DMS79 treated with DMSO at 0.1 percent for 48 hours (cell line): ENCODE data around the gene UBTD1.
"Not testable (repeated sequence)": the region's sequence is repeated elsewhere in the genome, so short reads cannot be mapped to it uniquely, and the experiment has no call there.

ENCODE experiments used
- DNase-seq: peaks from one replicate; lab custom pipeline; 2025; lab: John Stamatoyannopoulos, UW

UBTD1 gene

DNA sequence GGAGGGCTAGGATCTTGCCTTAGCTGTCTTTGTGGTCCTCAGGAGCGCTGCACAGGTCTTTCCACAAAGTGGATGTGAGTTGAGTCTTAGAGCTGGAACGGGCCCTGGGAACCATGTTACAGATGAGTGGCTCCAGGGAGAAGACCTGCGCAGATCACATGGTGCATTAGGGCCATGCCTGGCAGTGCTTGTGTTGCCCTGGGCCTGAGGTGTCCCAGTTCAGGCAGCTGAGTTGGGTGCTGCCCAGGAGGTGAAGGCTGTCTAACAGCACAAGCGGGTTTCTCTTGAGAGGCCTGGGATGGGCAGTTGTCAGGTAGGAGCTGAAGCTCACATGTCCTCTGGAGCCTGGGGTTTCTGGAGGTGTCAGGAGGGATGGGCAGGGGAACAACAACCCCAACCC is 40.1 kb downstream of the UBTD1 start:
- DNase-seq: no peak

DNA sequence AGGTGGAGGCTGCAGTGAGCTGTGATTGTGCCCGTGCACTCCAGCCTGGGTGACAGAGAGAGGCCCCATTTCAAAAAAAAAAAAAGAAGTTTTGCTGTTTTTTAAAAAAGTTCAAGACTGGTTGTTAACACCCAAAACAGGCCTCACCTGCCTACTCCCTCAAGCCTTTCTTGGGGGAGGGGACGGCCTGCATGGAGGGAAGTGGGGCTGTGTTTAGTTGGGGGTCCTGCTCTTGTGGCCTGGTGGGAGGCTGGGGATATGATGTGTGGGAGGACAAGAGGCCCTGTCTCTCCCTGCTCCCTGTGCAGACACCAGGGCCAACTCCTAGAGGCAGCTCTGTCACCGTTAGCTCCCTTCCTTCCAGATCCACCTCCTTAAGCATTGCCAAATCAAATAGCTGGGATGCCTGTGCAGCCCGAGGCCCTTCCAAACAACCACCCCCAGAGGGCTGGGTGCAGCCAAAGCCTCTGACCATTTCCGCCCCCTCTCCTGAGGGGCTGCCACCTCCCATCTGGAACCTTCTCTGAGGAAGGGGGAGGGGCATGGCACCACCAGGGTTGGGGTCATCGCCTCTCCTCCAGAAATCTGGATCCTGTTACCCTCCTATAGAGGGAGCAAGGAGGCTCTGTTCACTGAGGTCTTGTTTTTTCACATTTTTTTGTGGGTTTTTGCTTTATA is 40.9 kb downstream of the UBTD1 start:
- no peak for DNase-seq

DNA sequence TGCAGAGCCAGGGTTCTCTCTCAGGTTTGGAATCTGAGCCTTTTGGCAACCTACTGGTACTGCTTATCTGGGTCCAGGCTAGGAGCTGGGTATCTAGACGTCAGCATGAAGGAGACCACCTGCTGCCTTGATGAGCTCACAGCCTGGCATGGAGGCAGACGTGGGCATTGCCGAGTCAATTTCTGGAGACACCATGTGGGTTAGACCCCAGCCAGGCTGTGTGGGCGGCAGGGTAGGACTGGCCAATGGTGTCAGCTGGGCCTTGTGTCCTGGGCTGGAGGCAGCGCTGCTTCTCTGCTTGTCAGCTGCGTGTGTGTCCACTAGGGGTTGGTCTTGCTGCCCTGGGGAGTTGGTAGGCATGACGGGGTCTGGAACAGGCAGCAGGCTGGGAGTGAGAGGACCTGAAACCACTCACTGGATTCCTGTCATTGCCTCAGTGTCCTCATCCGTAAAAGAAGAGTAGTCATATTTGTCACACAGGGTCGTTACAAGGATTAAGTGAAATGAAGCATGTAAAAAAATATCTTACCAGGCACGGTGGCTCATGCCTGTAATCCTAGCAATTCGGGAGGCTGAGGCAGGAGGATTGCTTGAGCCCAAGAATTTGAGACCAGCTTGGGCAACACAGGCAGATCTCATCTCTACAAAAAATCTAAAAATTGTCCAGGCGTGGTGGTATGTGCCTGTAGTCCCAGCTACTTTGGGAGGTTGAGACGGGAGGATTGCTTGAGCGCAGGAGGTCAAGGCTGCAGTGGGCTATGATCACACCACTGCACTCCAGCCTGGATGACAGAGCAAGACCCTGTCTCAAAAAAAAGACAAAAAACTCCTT is 42.2 kb downstream of the UBTD1 start:
- DNase-seq: no peak

DNA sequence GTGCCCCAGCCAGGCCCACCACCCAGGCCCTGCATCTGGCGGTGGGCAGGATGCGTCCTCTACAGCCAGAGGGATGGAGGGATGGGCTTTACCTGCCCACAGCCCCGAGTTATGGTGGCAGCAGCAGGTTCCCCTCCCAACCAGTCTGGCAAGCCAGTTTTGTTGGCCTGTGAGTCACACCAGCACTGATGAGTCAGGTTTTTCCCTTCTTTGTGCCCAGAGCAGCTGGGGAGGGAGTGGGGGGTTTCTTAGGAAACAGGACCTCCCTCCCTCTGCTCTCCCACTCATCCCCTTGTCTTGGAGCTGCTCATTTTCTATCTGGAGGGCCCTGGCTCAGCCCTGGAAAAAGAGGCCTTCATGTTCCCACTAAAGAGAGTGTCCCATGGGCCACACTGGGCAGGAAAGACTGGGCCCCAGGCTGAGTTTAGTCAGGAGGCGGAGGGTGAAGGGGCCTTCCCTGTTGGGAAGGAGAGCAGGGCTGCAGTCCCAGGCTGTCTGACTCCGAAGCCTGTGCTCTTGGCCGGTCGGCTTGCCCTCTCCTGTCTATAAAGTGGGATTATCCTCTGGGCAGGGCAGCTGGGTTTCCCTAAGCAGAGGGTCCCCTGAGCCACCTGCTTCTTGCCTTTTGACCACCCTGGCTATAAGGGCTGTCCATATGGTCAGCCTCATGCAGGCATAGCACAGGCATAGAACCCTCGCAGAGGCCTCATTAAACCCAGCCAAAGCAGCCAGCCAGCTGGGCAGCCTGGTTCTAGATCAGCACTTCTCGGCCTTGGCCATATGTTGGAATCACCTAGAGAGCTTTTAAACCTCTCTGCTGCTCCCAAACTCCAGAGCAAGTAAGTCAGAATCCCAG is 43.7 kb downstream of the UBTD1 start:
- no peak for DNase-seq

DNA sequence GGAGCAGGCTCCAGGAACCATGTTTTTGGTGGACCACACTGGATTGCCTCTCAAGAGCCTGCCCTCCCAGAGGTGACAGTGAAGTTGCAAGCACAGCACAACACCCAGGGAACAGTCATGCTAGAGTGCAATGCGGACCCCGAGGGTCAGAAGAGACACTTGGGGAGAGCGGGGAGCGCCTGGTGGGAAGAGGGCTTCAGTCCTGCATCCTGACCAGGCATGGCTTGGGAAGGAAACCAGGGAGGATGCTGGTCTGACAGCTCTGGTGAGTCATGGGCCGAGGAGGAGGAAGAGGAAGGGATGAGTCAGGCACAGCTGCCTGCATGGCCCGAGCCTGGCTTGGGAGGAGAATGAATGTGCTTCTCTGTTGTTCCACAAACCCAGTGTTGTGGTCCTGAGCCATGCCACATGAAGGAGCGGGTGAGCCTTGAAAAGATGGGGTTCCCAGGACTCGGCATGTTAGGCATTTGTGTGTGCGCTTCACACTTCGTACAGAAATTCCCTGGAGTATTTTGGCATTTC is 44.4 kb downstream of the UBTD1 start:
- DNase-seq: no peak

DNA sequence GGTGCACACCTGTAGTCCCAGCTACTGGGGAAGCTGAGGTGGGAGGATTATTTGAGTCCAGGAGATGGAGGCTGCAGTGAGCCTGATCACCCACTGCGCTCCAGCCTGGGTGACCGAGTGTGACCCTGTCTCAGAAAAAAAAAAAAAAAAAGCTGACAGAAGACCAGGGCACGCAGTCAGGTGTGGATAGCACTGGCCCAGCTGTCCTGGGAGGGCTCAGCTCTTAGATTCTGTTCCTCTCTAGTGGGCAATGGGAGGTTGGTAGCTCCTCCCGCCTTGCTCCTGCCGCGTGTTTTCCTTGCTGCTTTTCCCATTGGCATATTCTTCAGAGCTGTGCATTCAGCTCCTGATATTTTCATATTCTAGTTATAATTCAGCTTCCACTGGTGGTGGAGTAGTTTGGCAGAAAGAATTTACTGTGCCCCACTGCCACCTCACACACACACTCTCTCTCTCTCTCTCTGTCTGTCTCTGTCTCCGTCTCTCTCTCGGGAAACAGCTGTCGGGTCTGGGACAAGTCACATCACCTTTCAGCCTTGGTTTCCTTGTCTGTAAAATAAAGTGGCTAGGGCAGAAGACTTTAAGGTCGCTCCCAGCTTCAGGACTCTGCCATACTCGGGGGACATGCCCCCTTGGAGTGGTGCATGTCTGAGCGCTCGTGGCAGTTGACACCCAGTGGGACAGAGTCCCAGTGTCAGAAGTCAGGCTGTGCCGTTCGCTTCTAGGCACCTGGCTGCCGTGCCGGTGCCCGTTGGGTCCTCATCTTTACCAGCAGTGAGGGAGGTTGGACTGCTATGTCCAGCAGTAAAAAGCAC is 47.9 kb downstream of the UBTD1 start:
- no peak for DNase-seq

DNA sequence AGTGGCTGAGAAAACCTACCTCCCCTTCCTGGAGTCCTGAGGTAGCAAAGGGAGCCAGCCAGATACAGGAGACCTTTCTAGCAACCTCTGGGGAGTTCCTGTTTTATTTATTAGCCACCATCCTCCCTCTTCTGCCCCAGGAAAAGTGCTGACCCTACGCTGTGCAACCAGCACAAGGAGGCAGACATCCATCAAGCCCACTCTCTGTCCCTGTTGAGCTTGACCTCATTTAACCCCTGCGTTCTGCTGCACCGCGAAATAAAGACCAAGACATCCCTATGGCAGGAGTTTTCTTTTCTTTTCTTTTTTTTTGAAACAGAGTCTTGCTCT is 48.5 kb downstream of the UBTD1 start:
- no peak for DNase-seq

DNA sequence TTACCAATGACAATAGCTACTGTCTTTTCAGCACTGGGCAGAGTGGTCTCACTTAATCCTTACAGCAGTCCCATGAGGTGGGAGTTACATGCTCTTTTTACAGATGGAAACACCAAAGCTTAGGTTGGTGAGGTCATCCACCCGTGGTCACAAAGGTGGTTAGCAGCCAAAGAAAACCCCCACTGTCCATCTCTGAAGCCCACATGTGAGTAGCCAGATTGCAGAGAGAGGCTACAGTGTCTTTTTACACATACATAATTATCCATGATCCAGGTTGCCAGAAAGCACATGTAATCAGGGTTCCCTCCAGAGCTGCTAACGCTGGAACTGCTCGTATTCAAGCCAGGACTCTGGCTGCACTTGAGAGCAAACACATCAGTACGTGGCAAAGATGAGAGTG is 49.2 kb downstream of the UBTD1 start:
- DNase-seq: no peak

DNA sequence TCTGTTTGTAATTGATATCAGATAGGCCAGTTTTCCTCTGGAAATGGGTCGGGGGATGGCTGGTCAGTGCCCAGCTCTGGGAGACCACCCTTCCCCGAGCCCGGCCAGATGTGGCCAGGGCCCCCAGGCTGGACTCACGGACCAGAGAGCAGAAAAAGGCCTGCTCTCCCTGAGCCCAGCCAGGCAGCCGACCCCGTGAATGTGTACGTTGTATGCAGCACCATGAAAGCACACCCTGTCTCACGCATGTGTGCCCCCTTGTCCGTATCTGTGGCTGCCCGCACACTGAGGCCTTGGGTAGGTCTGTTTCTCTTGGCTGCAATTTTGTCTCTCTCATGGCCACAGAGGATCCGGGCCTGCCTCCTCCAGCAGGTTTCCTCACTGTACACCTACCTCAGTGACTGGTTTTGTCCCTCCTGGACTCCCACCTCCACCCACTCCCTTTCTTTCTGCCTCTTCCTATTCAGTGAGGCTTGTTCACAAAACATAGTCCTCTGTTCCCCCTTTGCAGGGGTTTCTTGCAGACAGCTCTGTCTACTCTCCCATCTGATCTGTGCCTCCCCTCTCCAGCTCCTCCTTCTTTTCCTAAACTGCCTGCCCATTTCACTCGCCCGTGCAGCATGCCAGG is 50.2 kb downstream of the UBTD1 start:
- no peak for DNase-seq

DNA sequence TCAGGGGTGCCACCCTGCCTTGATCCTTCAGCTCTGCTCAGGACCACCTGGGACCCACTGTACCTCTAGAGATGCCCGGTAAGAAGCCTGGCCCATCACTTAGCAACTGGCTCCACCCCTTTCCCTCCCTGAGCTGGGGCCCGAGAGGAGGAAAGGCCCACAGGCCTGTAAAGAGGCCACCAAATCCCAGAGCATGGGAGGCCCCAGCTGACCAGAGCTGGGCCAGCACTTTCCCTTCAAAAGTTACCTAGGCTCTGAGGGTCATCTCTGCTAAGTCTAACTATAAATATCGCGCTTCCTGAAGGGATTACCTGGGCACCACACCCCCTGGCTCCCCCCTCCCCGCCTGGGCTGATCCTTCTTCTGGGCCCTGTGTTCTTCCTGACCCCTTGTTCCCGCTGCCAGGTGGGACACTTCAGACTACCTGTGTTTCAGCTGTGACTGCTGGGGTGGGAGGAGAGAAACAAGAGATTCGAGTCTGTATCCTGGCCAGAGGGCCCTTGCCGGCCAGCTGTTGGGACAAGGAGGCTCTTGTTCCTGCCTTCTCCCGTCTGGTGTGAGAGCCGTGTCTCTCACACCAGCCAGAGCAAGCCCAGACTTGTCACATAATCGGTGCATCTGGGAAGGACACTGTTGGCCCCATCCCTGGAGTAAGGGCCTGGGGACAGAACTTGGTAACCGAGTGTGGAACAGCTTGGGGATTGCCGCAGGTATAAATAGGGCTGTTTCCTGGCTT is 51.0 kb downstream of the UBTD1 start:
- peak; percentile 37 for DNase-seq

DNA sequence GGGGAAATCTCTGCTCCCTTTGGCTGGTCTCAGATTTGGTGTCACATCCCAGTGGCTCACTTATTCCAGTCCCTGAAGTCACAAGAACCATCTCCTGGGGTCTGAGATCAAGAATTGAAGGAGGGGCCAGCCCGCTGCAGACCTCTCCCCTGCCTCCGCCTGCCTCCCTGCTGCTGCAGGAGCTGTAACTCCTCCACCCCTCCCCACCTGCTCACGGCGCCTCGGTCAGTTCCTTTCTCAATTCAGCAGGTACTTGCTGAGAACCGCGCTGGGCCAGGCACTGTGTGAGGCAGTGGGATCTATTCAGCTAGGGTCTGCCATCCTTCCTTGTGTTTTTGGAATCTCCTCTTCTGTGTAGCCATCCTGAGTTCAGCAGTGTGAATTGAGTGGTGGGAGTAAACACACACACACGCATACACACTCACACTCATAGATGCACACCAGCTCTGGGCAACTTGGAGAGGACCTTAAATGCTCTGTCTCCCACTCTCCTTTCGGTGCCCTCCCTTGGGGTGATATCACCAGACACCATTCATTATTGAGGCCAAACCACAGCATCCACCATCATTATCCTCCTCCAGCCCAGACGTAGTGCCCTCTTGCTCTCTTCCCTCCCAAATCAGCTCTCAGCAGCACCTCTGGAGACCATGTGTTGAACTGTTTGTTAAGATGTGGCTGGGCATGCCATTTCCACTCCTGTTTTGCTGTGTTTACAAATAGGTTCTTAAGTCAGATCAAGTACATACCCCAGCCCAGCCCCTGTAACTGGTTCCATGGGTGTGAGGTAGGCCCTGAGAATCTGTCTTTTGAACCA is 51.8 kb downstream of the UBTD1 start:
- DNase-seq: peak; percentile 37

DNA sequence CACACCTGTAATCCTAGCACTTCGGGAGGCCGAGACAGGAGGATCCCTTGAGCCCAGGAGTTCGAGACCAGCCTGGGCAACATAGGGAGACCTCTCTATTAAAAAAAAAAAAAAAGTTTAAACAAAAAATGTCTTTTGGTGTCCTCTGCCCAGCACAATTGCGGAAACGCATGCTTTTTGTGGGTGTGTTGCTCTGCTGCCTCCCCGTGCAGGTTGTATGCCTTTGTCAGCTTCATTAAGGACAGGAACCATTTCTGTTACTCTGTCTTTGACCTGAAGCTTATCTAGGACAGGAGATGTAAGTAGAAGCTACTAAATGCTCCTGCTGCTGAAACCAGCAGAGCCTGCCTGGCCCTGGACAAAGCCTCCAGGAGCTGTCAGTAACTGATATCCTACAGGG is 52.5 kb downstream of the UBTD1 start:
- DNase-seq: no peak

DNA sequence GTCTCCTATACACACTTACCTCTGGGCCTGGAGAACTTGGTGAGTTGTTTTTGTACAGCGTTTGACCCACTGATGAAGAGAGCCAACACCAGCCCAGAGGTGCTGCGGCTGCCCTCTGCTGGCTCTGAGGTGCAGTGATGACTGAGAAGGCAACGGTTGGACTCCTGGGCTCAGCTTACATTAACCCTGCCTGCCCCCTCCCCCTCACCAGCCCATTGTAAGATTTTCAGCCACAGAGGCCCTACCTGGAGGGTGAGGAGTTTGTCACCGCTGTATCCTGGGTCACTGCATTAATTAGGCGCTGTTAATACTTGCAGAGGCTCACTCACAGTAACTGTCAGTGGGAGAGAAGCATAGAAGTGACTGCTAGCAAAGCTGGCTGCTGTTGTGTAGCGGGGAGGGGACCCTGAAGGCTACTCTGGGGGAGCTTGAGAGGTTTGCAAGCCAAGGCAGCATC is 54.9 kb downstream of the UBTD1 start:
- DNase-seq: peak; percentile 13

DNA sequence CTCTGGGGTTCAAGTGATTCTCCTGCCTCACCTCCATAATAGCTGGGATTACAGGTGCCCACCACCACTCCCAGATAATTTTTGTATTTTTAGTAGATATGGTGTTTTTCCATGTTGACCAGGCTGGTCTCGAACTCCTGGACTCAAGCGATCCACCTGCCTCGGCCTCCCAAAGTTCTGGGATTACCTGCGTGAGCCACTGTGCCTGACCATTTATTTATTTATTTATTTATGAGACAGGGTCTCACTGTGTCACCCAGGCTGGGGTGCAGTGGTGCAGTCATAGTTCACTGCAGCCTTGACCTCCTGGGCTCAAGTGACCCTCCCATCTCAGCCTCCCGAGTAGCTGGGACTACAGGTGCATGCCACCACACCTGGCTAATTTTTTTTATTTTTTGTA is 55.6 kb downstream of the UBTD1 start:
- DNase-seq: not testable (repeated sequence)

DNA sequence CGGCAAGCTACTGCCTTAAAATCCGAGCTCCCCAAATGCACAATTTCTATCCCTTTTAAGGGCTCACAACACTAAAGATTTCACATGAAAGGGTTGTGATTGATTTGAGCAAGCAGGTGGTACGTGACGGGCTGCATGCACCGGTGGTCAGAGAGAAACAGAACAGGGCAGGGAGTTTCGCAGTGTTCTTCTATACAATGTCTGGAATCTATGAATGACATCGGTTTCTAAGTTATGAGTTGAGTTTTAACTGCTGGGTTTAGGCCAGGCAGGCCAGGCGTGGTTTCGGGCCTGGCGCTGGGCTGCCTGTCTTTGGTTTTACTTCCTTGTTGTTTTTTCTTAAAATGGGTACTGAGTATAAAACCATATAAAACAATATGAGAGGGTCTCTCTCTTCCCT is 56.8 kb downstream of the UBTD1 start:
- DNase-seq: not testable (repeated sequence)

DNA sequence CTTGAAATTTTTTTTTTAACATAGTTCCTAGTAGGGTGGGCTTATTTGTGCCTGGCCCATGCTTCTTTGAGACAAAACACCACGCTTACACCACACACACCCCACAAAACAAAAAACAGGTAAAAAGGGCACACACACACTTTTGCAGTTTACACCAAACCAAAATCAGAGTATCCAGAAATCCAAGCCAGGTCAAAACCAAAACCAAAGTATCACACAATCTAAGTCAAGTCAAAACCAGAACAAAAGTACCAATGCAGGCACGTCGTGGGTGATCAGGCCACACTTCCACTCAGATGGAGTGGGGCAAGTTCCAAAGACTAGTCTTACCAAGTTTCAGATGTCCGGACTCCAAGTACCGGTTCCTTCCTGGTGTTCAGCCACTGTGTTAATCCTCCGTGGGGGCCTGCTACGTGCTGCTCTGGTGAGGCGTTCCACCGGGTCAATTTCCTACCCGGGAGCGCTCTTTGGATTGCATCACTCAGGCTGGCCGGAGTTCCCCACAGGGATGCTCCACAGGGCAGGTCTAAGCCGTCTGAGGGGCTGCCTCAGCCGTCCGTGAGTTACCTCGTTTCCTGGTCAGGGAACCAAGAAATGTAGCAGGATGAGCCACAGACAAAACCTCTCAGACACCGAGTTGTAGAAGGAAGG is 62.1 kb downstream of the UBTD1 start:
- not testable (repeated sequence) for DNase-seq

DNA sequence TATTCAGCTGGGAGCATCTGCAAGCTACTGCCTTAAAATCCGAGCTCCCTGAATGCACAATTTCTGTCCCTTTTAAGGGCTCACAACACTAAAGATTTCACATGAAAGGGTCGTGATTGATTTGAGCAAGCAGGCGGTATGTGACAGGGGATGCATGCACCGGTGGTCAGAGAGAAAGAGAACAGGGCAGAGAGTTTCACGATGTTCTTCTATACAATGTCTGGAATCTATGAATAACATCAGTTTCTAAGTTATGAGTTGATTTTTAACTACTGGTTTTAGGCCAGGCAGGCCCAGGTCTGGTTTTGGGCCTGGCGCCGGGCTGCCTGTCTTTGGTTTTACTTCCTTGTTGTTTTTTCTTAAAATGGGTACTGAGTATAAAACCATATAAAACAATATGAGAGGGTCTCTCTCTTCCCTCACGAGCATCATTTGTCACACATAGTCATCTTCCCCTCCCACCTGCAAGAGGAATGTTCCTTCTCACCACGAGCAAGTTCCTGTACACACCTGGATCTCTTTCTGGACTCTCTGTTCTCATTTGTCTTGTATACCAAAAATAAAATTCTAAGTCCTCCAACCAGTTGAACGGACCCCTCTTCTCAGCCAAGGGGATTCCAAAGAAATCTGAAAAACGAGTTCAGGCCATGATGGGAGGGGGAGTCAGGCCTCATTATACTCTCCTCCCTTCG is 62.8 kb downstream of the UBTD1 start:
- DNase-seq: not testable (repeated sequence)

DNA sequence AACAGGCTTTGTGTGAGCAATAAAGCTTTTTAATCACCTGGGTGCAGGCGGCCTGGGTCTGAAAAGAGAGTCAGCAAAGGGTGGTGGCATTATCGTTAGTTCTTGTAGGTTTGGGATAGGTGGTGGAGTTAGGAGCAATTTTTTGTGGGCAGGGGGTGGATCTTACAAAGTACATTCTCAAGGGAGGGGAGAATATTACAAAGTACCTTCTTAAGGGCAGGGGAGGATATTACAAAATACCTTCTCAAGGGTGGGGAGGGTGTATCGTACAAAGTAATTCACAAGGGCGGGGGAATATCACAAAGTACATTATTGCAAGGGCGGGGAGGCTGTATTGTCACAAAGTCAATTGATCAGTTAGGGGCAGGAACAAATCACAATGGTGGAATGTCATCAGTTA is 63.6 kb downstream of the UBTD1 start:
- not testable (repeated sequence) for DNase-seq
